Measurements from ENCODE around the gene EBLN1.

Gene EBLN1

DNA sequence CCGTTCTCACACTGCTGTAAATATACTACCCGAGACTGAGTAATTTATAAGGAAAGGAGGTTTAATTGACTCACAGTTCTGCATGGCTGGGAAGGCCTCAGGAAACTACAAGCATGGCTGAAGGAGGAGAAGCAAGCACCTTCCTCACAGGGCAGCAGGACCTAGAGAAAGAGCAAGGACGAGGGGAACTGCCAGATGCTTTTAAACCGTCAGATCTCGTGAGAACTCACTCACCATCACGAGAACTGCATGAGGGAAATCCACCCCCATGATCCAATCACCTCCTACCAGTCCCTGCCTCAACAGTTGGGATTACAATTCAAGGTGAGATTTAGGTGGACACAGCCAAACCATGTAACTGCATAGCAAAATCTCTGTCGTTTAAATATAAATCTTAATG lies at the start of gene EBLN1:
Gene EBLN1, minus strand, starts transcription at position 174 of the 400 bp plus-strand sequence. CDS start 8,032 bp downstream, outside the sequence.
- DNase-seq (ENCODE audit: insufficient read length, low spot score) (no peak), FAIRE-seq (no peak)

DNA sequence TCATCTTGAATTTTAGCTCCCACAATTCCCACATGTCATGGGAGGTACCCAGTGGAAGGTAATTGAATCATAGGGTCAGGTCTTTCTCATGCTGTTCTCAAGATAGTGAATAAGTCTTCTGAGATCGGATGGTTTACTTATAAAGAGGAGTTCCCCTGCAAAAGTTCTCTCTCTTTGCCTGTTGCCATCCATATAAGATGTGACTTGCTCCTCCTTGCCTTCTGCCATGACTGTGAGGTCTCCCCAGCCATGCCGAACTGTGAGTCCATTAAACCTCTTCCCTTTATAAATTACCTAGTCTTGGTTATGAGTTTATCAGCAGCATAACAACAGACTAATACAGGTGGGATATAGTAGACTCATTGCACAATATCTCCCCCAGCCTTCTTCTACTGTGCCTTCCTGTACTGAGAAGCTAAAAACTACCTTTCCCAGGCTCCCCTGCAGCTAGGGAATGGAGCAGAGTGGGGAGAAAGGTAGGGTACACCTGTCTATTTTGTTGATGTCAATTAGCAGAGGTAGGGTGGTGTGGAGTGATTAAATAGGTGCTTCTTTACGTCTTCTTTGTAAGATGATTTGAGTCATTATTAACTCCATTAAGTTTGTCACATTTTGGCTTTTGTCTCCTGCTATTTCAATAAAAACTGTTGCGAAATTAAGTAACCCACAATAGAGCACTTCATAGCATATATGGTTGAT lies 48.2 kb upstream of the EBLN1 start:
- DNase-seq (ENCODE audit: insufficient read length, low spot score): no peak
- no peak for FAIRE-seq

- FAIRE-seq (no peak), DNase-seq (ENCODE audit: insufficient read length, low spot score) (no peak)
Observed at GRCh38 chr10:22263106-22263505, 45.3 kb upstream of the EBLN1 start.

DNA sequence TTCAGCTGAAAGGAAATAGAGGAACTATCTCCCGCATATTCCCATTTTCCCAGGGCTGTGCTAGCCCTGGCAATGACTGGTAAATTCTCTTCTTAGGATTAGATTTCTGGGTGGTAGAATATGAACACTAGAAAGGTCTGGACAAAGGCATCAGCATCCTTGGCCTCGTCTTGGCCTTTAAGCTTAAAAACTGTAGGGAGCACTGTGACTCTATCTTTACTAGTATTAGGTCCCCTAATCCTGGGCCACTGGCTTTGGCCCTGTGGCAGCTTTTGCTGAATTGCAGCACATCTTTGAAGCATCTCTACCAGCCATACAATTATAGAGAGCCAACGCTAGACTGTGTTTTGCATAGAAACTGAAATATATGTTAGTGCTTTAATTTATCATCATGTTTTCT lies 41.5 kb upstream of the EBLN1 start:
- FAIRE-seq (no peak), DNase-seq (ENCODE audit: insufficient read length, low spot score) (no peak)

DNA sequence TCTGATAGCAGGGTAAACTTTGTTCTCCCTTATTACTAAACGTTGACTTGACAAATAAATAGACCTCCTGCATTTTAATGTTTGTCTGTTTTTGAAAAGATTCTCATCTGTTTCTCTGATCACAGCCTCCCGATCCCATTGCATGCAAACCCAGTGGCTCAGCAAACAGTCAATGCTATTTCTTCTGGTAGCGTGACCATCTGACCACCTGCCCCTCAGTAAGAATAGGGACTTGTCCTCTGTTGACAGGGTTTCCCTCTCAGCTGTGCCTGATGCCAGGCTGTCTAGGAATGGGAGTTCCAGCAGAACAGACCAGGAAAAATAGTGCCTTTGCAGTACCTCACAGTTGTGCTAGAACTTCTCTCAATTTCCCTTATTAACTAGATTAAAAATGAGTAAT lies 40.7 kb upstream of the EBLN1 start:
- DNase-seq (ENCODE audit: insufficient read length, low spot score) (no peak), FAIRE-seq (no peak)

DNA sequence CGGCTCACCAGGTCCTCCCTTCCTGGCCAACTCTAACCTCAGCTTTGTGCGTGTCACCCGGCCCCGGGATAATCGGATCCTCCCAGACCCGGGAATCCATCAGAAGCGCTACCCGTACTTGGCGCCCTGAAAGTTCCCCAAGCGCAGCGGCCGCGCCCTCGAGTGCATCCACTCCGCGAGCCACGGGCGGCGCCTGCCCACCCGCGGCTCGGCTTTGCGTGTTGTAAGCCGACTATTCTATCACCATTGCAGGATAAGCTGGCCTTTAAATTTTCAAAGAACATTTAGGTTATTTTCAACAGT lies 35.7 kb upstream of the EBLN1 start:
- DNase-seq (ENCODE audit: insufficient read length, low spot score) (no peak), FAIRE-seq (no peak)

DNA sequence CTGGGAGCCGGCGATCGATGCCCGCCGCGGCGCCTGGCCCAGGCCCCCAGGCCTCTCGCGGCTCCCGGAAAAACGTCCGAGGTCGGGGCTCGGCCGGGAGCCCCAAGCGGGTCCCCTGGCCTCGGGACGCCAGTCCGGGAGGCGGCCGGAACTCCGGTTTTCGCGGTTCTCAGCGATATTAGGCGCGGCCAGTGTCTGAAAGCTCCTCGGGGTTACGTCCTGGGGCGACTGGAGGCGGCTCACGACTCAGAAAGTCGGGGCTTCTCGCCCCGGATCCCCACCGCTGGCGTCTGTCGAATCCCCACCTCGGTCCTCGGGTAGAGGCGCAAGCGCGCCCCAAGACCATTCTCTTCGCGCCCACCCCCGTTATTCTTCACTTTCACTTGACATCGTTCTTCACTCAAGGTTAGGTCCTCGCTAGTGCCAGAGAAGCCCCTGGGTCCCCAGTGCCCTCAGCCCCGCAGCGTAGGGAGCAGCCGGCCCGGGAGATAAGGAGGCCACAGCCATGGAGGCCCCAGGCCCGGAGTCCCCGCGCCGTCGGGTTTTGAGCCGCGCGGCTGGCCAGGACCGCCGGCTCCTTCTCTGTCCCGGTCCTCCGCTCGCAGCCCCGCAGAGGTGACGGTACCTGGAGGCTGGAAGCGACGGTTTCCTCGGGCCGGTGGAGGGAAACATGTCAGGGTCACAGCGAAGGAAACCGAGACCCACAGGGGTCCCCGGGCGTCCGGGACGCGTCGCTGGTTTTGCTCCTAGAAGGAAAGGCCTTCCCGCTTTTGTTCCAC lies 35.2 kb upstream of the EBLN1 start:
- DNase-seq (ENCODE audit: insufficient read length, low spot score): no peak

DNA sequence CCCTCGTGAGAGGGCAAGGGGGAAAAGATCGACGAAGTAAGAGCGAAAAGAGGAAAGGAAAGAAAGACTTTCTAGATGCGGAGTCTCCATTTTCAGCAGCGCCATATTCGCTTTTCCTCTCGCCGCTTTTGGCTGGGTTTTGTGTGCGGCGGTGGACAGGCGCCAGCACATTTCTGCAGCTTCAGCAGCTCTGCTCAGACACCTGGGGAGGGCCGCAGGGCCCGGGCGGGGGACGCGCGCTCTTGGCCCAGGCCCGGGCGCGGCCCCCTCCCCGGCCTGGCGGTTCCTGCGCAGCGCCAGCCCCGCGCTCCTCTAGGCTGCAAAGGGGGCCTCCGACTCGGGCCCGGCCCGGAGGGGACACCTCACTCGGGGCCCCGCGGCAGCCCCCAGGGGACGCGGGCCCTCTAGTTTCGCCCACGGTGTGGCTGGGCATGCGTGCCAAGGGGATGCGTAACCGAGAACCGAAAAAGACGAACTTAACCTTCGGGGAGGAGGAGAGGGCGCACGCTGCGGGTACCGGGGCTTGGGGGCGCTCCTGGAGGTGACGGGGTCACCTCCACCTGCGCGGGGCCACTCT lies 34.5 kb upstream of the EBLN1 start:
- peak; percentile 47 for FAIRE-seq
- DNase-seq (ENCODE audit: insufficient read length, low spot score): no peak

More for the DNA sequence above, 35.2 kb upstream of the EBLN1 start:
- FAIRE-seq: peak; percentile 21

- DNase-seq (ENCODE audit: insufficient read length, low spot score): no peak
- peak; percentile 95 for FAIRE-seq
Observed at GRCh38 chr10:22251751-22252223, 34.0 kb upstream of the EBLN1 start.

- FAIRE-seq (peak; percentile 66), DNase-seq (ENCODE audit: insufficient read length, low spot score) (no peak)
Observed at GRCh38 chr10:22250897-22251660, 33.3 kb upstream of the EBLN1 start.

DNA sequence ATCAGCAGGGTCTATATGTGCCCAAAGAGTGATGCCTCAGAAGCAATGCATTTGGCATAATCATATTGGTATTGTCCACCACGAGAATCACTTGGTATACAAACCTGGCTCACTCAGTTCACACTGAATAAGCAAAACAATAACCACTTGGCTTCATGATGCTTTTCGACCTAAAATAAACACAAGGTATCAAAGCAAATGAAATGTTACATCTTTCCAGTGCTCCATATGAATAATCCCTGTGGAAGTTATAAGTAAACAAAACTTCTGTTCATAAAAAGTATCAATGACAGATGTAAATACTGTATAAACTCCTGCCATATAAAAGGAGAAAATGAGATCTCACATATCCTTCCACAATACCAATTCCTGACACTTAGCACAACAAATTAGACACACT lies 29.8 kb upstream of the EBLN1 start:
- DNase-seq (ENCODE audit: insufficient read length, low spot score) (no peak), FAIRE-seq (no peak)

DNA sequence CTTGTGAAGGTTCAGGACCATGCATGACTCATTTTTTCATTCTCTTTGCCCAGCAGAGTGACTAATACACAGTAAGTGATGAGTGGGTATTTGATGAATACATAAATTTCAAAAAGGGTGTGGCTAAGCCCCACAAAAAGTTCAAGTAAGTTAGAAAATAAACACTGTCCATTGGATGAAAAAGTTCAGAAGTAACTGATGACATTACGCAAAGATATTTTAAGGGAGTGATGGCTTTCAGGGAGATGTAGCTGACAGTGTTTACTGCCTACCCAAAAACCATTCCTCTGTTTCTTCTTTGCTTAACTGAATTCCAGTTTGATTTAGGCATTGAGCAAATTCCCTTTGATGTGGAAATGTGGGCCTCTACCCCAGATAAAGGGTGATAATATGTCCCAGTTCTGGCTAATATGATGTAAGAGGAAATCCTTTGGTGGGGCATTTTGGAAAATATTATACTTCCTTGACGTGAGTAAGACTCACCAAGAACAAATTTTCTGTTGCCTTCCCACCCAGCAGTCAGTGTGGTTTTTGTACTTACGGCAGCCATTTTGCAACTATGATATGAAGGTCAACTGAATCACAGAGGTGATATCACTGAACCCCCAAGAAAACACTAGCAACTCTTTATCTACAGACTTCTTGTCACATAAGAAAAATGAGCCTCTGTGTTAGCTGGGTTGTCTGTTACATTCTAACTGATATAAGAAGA lies 29.0 kb upstream of the EBLN1 start:
- DNase-seq (ENCODE audit: insufficient read length, low spot score): no peak
- no peak for FAIRE-seq

GRCh38 chr10:22245567-22245966 lies 27.8 kb upstream of the EBLN1 start:
- no peak for DNase-seq (ENCODE audit: insufficient read length, low spot score)
- FAIRE-seq: no peak

DNA sequence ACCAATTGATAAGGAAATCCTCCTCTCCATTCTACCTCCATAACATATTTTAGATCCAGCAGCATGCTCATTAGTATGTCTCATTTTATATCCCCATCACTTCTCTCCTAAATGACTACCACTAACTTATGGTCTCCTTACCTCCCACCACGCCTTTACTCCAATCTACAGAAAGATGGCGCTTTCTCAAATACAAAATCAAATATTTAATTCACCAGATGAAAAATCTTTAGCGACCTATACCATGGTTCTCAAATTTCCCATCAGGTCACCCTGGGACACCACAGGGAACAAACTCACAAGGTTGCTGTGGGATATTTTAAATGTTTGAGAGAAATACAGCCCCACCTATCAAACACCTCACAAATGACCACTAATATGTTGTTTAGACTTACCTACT lies 27.0 kb upstream of the EBLN1 start:
- FAIRE-seq: no peak
- DNase-seq (ENCODE audit: insufficient read length, low spot score): no peak

DNA sequence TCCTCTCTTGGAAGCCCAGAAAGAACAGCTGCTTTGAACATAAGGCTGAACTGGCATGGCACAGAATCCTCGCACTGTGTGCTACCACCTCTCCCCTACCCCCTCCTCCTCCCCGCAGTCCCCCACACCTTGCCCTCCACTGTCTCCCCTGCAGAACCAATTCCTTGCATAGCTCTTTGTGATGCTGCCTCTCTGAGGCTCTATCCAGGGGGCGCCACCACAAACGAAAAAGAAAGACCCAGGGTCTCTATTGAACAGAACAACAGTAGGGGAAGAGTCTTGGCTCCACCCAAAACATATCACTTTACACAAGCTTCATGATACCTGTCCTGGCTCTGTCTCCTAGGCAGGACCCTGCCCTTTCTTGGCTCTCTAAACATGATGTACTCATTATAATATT lies 26.2 kb upstream of the EBLN1 start:
- DNase-seq (ENCODE audit: insufficient read length, low spot score): no peak
- no peak for FAIRE-seq

- FAIRE-seq: no peak
- DNase-seq (ENCODE audit: insufficient read length, low spot score): no peak
Observed at GRCh38 chr10:22243321-22243720, 25.5 kb upstream of the EBLN1 start.

- no peak for DNase-seq (ENCODE audit: insufficient read length, low spot score)
- FAIRE-seq: no peak
Observed at GRCh38 chr10:22231260-22231659, 13.4 kb upstream of the EBLN1 start.

DNA sequence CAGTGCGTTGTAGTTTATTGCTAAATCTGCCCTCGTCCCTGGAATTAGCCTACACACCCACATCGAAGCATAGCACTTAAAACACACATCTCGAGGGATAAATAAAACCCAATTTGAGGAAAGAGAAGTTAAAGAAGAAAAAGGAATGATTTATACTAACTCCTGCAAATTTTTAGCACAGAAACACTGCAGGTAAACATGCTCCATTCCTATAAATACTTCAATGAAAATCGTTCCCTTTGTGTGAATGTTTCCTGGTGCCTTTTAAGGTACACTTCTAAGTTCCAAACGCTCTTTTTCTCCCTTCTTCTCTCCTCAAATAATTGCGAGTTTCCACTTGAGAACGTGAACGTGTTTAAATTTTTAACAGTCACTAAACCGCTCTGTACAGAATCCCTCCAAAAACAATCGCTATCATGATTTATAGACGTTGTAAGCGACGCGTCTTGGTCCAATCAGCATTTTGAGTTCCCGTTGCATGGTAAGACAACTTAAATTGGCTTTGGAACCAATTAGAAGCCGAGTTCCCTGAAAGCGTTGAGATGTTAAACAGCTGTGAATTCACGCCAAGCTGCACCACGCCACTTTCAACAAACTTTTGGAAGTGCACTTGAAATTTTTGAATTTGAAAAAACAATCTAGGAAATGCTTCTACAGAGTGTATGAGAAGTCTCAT lies 12.5 kb upstream of the EBLN1 start:
- DNase-seq (ENCODE audit: insufficient read length, low spot score) (no peak), FAIRE-seq (peak; percentile 83)

DNA sequence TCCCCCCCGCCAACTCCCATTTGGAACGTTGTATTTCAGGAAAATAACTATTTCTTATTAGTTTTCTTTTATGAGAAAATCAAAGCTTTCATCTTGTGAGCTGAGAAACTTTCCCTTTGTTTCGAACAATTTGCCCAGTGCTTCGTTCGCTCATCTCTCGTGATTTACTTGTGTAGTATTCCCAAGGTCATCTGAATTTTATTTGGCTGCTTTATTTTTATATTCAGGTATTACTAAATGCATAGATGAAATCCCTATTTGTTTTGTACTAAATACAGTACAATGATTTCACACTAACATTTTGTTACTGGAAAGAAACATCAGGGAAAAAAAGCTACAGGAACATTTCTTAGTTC lies 12.0 kb upstream of the EBLN1 start:
- DNase-seq (ENCODE audit: insufficient read length, low spot score): no peak
- peak; percentile 49 for FAIRE-seq
